Measurements from ENCODE around the gene OR6Y1. TPM values are rescaled to one million over a fixed set of nuclear protein-coding genes. Genes with fewer than 3 reads are reported as not detected.
A peak's percentile ranks its signal among the peaks of the same experiment; 100 is the strongest.

OR6Y1 gene
- polyA plus RNA-seq (2012; ENCODE audit: low read depth, missing spikeins) = not detected

DNA sequence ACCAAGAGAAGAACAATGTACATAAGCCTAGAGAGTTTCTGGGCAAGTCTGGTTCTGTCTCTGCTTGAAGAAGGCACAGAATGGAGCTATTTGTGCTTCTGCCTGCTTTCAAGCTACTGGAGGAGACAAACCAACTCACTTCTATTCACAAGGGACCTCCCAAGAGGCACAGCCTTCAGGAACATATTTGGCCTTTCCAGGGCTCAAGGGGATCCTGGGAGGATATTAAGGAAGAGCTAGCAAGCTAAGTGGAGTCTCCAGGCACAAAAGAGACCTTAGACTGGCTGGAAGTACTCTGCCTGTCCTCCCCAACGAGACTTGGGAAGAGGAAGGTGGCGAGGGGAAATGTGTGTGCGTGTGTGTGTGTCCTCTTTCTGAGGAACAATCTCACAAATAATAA is at the start of gene OR6Y1:
Gene OR6Y1 (minus strand): TSS at position 54 of the 400 bp plus-strand sequence. CDS start 6,300 bp downstream, outside the sequence.
- no peak for DNase-seq (ENCODE audit: insufficient read length, low spot score)
- FAIRE-seq = no peak
- no peak for TF ChIP-seq POLR2AphosphoS5 (IDR thresholded peaks at IDR 0.05; ENCODE audit: low read depth, low read length)
- TF ChIP-seq POLR2A (IDR thresholded peaks at IDR 0.05; ENCODE audit: low read depth, low read length) = no peak
- TF ChIP-seq PAX5 (IDR thresholded peaks at IDR 0.05; ENCODE audit: insufficient read depth, low read length, severe bottlenecking) = no peak
- TF ChIP-seq SPI1 (IDR thresholded peaks at IDR 0.05; ENCODE audit: low read depth, low read length) = no peak
- no peak for TF ChIP-seq TAF1 (IDR thresholded peaks at IDR 0.05; ENCODE audit: low read depth, low read length)
- TF ChIP-seq POU2F2 (IDR thresholded peaks at IDR 0.05; ENCODE audit: low read depth, low read length) = no peak

DNA sequence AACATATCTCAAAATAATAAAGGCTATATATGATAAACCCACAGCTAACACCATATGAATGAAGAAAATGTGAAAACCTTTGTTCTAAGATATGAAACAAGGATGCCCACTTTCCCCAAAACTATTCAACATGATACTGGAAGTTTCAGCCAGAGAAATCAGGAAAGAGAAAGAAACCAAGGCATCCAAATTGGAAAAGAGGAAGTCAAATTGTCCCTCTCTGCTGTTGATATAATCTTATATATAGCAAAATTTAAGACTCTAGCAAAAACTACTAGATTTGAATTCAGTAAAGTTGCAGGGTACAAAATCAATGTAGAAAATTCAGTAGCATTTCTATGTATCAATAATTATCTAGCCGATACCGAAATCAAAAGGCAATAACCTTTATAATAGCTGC is 46.5 kb upstream of the OR6Y1 start:
- DNase-seq (ENCODE audit: insufficient read length, low spot score) (no peak), FAIRE-seq (no peak)
- TF ChIP-seq POLR2AphosphoS5 (IDR thresholded peaks at IDR 0.05; ENCODE audit: low read depth, low read length) = no peak
- peak; percentile 6; the same call in 1 of the 2 replicates for TF ChIP-seq SPI1 (IDR thresholded peaks at IDR 0.05; ENCODE audit: low read depth, low read length)

GRCh38 chr1:158586942-158587341 is 32.7 kb upstream of the OR6Y1 start:
- no peak for DNase-seq (ENCODE audit: insufficient read length, low spot score)
- TF ChIP-seq POU2F2 (IDR thresholded peaks at IDR 0.05; ENCODE audit: low read depth, low read length) (no peak), PAX5 (IDR thresholded peaks at IDR 0.05; ENCODE audit: insufficient read depth, low read length, severe bottlenecking) (no peak), POLR2AphosphoS5 (IDR thresholded peaks at IDR 0.05; ENCODE audit: low read depth, low read length) (no peak), SPI1 (IDR thresholded peaks at IDR 0.05; ENCODE audit: low read depth, low read length) (no peak), POLR2A (IDR thresholded peaks at IDR 0.05; ENCODE audit: low read depth, low read length) (no peak), TAF1 (IDR thresholded peaks at IDR 0.05; ENCODE audit: low read depth, low read length) (no peak)
- no peak for FAIRE-seq

GRCh38 chr1:158583962-158584361 is 29.8 kb upstream of the OR6Y1 start:
- FAIRE-seq = no peak
- DNase-seq (ENCODE audit: insufficient read length, low spot score) = no peak

GRCh38 chr1:158579733-158580132 is 25.5 kb upstream of the OR6Y1 start, which contains the start of gene OR10X1:
TSS of gene OR10X1 (minus strand) at chr1:158579899. CDS start at chr1:158579899, 0 bp downstream.
- DNase-seq (ENCODE audit: insufficient read length, low spot score) = no peak
- TF ChIP-seq POLR2A (IDR thresholded peaks at IDR 0.05; ENCODE audit: low read depth, low read length) = no peak
- TF ChIP-seq SPI1 (IDR thresholded peaks at IDR 0.05; ENCODE audit: low read depth, low read length) = no peak
- no peak for TF ChIP-seq PAX5 (IDR thresholded peaks at IDR 0.05; ENCODE audit: insufficient read depth, low read length, severe bottlenecking)
- no peak for TF ChIP-seq POLR2AphosphoS5 (IDR thresholded peaks at IDR 0.05; ENCODE audit: low read depth, low read length)
- no peak for TF ChIP-seq TAF1 (IDR thresholded peaks at IDR 0.05; ENCODE audit: low read depth, low read length)
- TF ChIP-seq POU2F2 (IDR thresholded peaks at IDR 0.05; ENCODE audit: low read depth, low read length) = no peak
- no peak for FAIRE-seq

More at GRCh38 chr1:158583962-158584361, 29.8 kb upstream of the OR6Y1 start:
- TF ChIP-seq TAF1 (IDR thresholded peaks at IDR 0.05; ENCODE audit: low read depth, low read length) (no peak), POLR2A (IDR thresholded peaks at IDR 0.05; ENCODE audit: low read depth, low read length) (no peak), SPI1 (IDR thresholded peaks at IDR 0.05; ENCODE audit: low read depth, low read length) (no peak), POLR2AphosphoS5 (IDR thresholded peaks at IDR 0.05; ENCODE audit: low read depth, low read length) (no peak), PAX5 (IDR thresholded peaks at IDR 0.05; ENCODE audit: insufficient read depth, low read length, severe bottlenecking) (no peak), POU2F2 (IDR thresholded peaks at IDR 0.05; ENCODE audit: low read depth, low read length) (no peak)

GRCh38 chr1:158577561-158577960 is 23.4 kb upstream of the OR6Y1 start:
- FAIRE-seq (no peak), DNase-seq (ENCODE audit: insufficient read length, low spot score) (no peak)
- TF ChIP-seq POLR2A (IDR thresholded peaks at IDR 0.05; ENCODE audit: low read depth, low read length) (no peak), TAF1 (IDR thresholded peaks at IDR 0.05; ENCODE audit: low read depth, low read length) (no peak), POLR2AphosphoS5 (IDR thresholded peaks at IDR 0.05; ENCODE audit: low read depth, low read length) (no peak)

DNA sequence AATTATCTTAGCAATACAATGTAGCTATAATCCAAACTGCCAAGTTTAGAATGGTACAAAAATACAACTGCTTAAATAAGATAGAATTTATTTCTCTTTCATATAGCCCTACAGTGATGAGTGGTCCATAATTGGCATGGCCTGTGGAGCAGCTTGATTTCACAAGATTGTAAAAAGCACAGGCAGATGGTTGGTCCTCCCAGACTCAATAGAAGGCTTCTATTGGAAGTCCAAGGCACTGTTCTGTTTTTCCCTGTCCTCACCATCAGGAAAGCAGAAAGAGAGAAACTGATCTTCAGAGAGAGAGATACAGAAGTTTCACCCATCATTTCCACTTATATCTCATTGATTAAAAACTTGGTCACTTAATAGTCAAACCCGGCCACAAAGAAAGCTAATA is 18.0 kb upstream of the OR6Y1 start:
- FAIRE-seq (no peak), DNase-seq (ENCODE audit: insufficient read length, low spot score) (no peak)
- TF ChIP-seq POU2F2 (IDR thresholded peaks at IDR 0.05; ENCODE audit: low read depth, low read length) (no peak), POLR2A (IDR thresholded peaks at IDR 0.05; ENCODE audit: low read depth, low read length) (no peak), PAX5 (IDR thresholded peaks at IDR 0.05; ENCODE audit: insufficient read depth, low read length, severe bottlenecking) (no peak), POLR2AphosphoS5 (IDR thresholded peaks at IDR 0.05; ENCODE audit: low read depth, low read length) (no peak), TAF1 (IDR thresholded peaks at IDR 0.05; ENCODE audit: low read depth, low read length) (no peak), SPI1 (IDR thresholded peaks at IDR 0.05; ENCODE audit: low read depth, low read length) (no peak)

DNA sequence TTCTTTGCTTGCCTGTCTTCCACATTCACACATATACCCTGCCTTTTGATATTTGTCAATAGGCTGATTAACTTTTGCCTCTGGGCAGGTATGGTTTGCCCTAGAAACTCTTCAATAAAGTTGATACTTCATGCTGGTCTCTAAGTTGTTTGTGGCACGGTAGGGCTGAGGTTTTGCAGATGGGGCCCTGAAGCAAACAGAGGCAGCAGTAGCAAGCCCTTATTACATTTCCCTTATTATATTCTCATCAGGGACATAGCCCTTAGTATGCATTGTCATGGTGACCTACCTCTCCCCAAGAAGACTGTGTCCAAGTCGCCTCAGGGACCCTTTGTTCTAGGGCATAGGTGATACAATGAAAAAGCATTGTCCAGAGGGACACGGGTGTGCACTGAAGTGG is 16.3 kb upstream of the OR6Y1 start, which contains the start of gene OR6P1:
Gene OR6P1 (minus strand): TSS at position 101 of the 400 bp plus-strand sequence. CDS start 6,976 bp downstream, outside the sequence.
- no peak for FAIRE-seq
- TF ChIP-seq POLR2A (IDR thresholded peaks at IDR 0.05; ENCODE audit: low read depth, low read length) (no peak), TAF1 (IDR thresholded peaks at IDR 0.05; ENCODE audit: low read depth, low read length) (no peak), POLR2AphosphoS5 (IDR thresholded peaks at IDR 0.05; ENCODE audit: low read depth, low read length) (no peak), POU2F2 (IDR thresholded peaks at IDR 0.05; ENCODE audit: low read depth, low read length) (no peak), PAX5 (IDR thresholded peaks at IDR 0.05; ENCODE audit: insufficient read depth, low read length, severe bottlenecking) (no peak), SPI1 (IDR thresholded peaks at IDR 0.05; ENCODE audit: low read depth, low read length) (no peak)
- DNase-seq (ENCODE audit: insufficient read length, low spot score) = no peak

- no peak for FAIRE-seq
- 0 out of 2 replicates have a peak, but pooled peaks have one; percentile 29 for TF ChIP-seq SPI1 (IDR thresholded peaks at IDR 0.05; ENCODE audit: low read depth, low read length)
- no peak for TF ChIP-seq POLR2A (IDR thresholded peaks at IDR 0.05; ENCODE audit: low read depth, low read length)
- no peak for TF ChIP-seq POU2F2 (IDR thresholded peaks at IDR 0.05; ENCODE audit: low read depth, low read length)
- no peak for TF ChIP-seq TAF1 (IDR thresholded peaks at IDR 0.05; ENCODE audit: low read depth, low read length)
- TF ChIP-seq PAX5 (IDR thresholded peaks at IDR 0.05; ENCODE audit: insufficient read depth, low read length, severe bottlenecking) = no peak
- DNase-seq (ENCODE audit: insufficient read length, low spot score) = no peak
These were observed 10.4 kb upstream of the OR6Y1 start for GRCh38 chr1:158564608-158565007.

DNA sequence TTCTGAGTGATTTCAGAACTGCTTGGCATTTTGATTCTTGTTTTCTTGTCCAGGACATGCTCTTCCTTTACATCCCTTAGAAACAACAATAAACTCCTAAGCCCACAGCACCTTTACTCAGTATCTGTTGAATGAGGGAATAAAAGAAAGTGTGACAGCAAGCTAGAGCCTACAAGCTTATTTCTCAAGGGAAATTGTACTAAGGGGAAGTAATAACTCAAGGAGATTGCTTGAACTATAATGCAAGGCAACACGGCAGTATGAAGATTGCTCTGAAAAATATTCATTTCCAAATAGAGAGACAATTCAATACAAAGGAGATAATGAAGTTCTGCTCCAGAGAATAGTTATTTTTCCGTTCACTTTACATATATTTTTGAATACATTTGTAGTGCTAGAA is 9.6 kb upstream of the OR6Y1 start:
- FAIRE-seq (no peak), DNase-seq (ENCODE audit: insufficient read length, low spot score) (no peak)
- no peak for TF ChIP-seq POLR2AphosphoS5 (IDR thresholded peaks at IDR 0.05; ENCODE audit: low read depth, low read length)
- no peak for TF ChIP-seq SPI1 (IDR thresholded peaks at IDR 0.05; ENCODE audit: low read depth, low read length)
- TF ChIP-seq POU2F2 (IDR thresholded peaks at IDR 0.05; ENCODE audit: low read depth, low read length) = no peak
- TF ChIP-seq PAX5 (IDR thresholded peaks at IDR 0.05; ENCODE audit: insufficient read depth, low read length, severe bottlenecking) = no peak
- TF ChIP-seq TAF1 (IDR thresholded peaks at IDR 0.05; ENCODE audit: low read depth, low read length) = no peak
- no peak for TF ChIP-seq POLR2A (IDR thresholded peaks at IDR 0.05; ENCODE audit: low read depth, low read length)
